Neuron (in vitro differentiated cells): Measurements from ENCODE around the gene UBASH3A.

ENCODE experiments used
- H2AFZ ChIP-seq: one replicate; pipeline ENCODE4 v1.6.1; 2013; ENCODE audit warnings: low read depth, mild to moderate bottlenecking, inconsistent platforms, low read length, moderate library complexity
- H3K27me3 ChIP-seq: one replicate; pipeline ENCODE4 v1.6.1; 2013; ENCODE audit warnings: low read length; ENCODE audit not compliant: insufficient read depth
- H3K36me3 ChIP-seq: one replicate; pipeline ENCODE4 v1.6.1; 2013; ENCODE audit warnings: low read length; ENCODE audit not compliant: insufficient read depth
- H3K4me1 ChIP-seq: one replicate; pipeline ENCODE4 v1.6.1; 2013; ENCODE audit warnings: low read length; ENCODE audit not compliant: insufficient read depth
- H3K4me3 ChIP-seq: 2 replicates; pipeline ENCODE4 v1.5.1; 2013; ENCODE audit warnings: mild to moderate bottlenecking, low read length, moderate library complexity
- H3K9me3 ChIP-seq: one replicate; pipeline ENCODE4 v1.6.1; 2013; ENCODE audit warnings: low read length

UBASH3A gene

GRCh38 chr21:42366292-42367010 lies 37.3 kb upstream of the UBASH3A start, which contains the start of gene TFF1:
Gene TFF1 (minus strand): TSS chr21:42366535. CDS start chr21:42366495, 40 bp downstream.
- Histone ChIP-seq H3K4me3 (no peak within 1 kb of the TSS), H2AFZ (no peak within 1 kb of the TSS), H3K9me3 (no peaks in the 10 kb centered on the region), H3K4me1 (no peaks in the 10 kb centered on the region), H3K27me3 (no peaks in the 10 kb centered on the region), H3K36me3 (no peaks in the 10 kb centered on the region)

DNA sequence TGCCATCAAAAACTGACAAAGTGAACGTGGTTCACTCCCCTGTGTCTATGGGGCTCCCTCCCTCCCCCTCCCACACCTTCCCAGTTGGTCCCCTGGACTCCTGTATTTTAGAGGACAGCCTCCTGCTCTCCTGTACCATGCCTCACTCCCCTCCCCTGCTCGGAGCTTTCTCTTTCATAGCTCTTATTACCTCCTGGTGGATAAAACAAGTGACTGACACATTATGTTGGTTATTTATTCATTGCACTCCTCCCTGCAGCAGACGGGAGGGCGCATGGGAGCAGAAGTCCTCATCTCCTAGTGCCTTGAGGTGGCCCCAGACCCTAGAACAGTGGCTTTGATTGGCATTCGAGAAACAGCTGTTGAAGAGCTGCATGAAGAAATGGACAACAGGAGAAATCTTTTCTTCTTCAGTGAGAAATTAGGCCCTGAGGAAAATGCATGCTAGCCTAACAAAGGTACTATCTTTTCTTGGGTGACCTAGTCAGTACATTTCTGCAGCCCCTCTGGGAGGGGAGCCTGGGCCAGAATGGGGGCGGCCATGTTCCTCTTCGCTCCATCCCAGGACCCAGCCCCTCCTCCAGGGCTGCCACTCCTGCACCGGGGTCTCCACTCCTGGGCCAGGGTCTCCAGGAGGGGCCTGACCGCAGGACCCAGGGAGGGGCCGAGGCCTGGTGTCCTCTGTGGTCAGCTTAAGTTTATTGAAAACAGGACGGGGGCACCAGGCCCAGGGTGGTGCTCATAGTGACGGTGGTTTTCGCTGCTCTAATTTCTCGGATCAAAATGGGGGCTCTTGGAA lies 36.1 kb upstream of the UBASH3A start:
- Histone ChIP-seq H3K36me3 (no peaks in the 10 kb centered on the region), H3K4me1 (no peaks in the 10 kb centered on the region), H3K9me3 (no peaks in the 10 kb centered on the region), H2AFZ (no peak overlapping the region), H3K27me3 (no peaks in the 10 kb centered on the region), H3K4me3 (no peak overlapping the region)

DNA sequence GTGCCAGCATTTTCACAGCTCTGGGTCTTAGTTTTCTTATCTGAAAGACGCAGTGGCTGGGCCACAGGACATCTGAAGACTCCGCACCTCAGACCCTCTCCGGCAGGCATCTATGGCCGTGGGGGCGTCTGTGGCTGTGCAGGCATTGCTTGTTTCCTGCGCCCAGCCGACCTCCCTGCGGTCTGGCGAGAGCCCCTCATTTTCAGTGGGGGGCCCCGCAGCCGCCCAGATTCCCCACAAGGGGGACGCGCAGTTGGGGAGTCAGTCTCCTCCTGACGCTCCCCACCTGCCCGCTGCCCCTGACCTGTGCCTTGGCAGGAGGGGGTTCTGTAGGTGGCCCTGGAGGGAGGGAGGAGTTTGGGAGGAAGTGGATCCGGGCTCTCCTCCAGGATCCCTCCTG lies 33.9 kb upstream of the UBASH3A start:
- H3K9me3 ChIP-seq, result no peaks in the 10 kb centered on the region
- no peak overlapping the region for H3K4me3 ChIP-seq
- no peaks in the 10 kb centered on the region for H3K36me3 ChIP-seq
- H2AFZ ChIP-seq, result no peak overlapping the region
- H3K4me1 ChIP-seq, result no peaks in the 10 kb centered on the region
- H3K27me3 ChIP-seq, result no peaks in the 10 kb centered on the region

- H3K9me3 ChIP-seq, result no peaks in the 10 kb centered on the region
- H3K4me1 ChIP-seq, result no peaks in the 10 kb centered on the region
- no peaks in the 10 kb centered on the region for H3K36me3 ChIP-seq
- no peaks in the 10 kb centered on the region for H3K27me3 ChIP-seq
- H3K4me3 ChIP-seq, result no peak overlapping the region
- no peak overlapping the region for H2AFZ ChIP-seq
Measured at GRCh38 chr21:42370894-42371654, 32.6 kb upstream of the UBASH3A start.

- H3K9me3 ChIP-seq, result no peaks in the 10 kb centered on the region
- no peaks in the 10 kb centered on the region for H3K4me1 ChIP-seq
- H2AFZ ChIP-seq, result no peak overlapping the region
- peaks cover 2% of the 10 kb centered on the region for H3K27me3 ChIP-seq
- H3K4me3 ChIP-seq, result no peak overlapping the region
- no peaks in the 10 kb centered on the region for H3K36me3 ChIP-seq
Measured at GRCh38 chr21:42373196-42373907, 30.4 kb upstream of the UBASH3A start.

- Histone ChIP-seq H3K4me1 (no peaks in the 10 kb centered on the region), H3K4me3 (no peak overlapping the region), H3K27me3 (peaks cover 2% of the 10 kb centered on the region), H3K9me3 (no peaks in the 10 kb centered on the region), H2AFZ (no peak overlapping the region), H3K36me3 (no peaks in the 10 kb centered on the region)
Measured at GRCh38 chr21:42373908-42374455, 29.7 kb upstream of the UBASH3A start.

DNA sequence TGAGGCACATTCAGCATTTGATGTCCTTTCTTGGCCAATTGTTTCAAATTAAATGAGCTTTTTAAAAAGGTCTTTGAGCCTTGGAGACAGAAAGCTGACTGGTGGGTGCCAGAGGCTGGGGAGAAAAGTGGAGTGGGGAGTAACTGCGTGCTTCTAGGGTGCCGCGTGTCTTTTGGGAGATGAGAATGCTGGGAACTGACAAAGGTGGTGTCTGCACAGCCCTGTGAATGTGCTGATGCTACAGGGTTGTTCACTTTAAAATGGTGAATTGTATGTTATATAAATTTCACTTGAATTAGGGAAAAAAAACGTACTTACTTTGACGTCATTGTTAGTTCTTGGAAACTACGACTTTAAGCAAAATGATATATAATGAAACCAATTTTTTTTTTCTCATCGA lies 29.2 kb upstream of the UBASH3A start:
- no peaks in the 10 kb centered on the region for H3K4me1 ChIP-seq
- no peaks in the 10 kb centered on the region for H3K36me3 ChIP-seq
- H2AFZ ChIP-seq, result no peak overlapping the region
- H3K4me3 ChIP-seq, result no peak overlapping the region
- H3K27me3 ChIP-seq, result peaks cover 2% of the 10 kb centered on the region
- H3K9me3 ChIP-seq, result no peaks in the 10 kb centered on the region

DNA sequence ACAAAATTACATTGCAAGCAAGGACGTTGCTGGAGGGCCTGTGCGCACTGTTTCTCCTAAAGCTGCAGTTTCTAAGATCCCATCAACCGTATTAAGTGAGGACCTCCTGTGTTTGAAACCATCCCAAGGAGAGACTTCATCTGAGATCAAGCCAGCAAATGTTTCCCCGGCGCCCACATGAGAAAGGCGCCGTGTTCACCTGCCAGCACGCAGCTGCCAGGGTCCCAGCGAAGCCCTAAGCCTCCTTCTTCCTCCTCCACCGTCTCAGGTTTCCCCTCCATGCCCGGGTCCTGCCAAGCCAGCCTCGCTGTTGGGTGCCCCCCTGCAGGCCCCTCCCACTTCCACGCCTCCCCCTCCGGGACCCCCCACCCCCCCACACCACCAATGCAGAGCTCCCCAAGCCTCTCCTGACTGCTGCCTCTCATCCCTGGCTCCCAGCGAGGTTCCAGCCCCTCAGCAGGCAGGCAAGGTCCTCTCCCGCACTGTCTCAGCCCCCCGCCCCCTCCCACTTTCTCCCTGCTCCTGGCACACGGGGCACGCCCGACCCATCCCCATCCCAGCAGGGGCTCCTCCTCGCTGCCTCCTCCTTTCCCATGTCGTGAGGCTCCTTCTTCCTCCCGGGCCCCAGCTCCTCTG lies 28.7 kb upstream of the UBASH3A start:
- H3K27me3 ChIP-seq, result peaks cover 2% of the 10 kb centered on the region
- no peaks in the 10 kb centered on the region for H3K9me3 ChIP-seq
- no peak overlapping the region for H3K4me3 ChIP-seq
- H3K4me1 ChIP-seq, result no peaks in the 10 kb centered on the region
- H2AFZ ChIP-seq, result no peak overlapping the region
- no peaks in the 10 kb centered on the region for H3K36me3 ChIP-seq

DNA sequence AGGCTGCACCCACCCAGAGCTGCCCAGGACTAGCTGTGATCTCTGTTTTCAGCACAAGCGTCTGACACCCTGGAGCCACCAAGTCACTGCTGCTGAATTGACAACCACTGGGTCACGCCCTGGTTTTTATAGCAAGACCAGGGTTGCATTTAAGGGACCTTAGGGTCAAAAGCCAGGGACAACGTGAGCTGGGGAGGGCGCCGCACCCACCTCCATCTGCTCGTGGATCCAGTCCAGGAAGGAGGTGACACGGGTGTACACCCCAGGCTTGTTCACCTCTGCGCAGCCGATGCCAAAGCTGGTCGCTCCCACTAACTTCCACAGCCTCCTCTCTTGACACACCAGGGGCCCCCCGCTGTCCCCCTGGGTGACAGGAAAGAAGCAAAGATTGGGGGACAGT lies 28.2 kb upstream of the UBASH3A start:
- H3K4me3 ChIP-seq, result no peak overlapping the region
- peaks cover 2% of the 10 kb centered on the region for H3K27me3 ChIP-seq
- H3K4me1 ChIP-seq, result no peaks in the 10 kb centered on the region
- no peaks in the 10 kb centered on the region for H3K36me3 ChIP-seq
- H3K9me3 ChIP-seq, result no peaks in the 10 kb centered on the region
- no peak overlapping the region for H2AFZ ChIP-seq

DNA sequence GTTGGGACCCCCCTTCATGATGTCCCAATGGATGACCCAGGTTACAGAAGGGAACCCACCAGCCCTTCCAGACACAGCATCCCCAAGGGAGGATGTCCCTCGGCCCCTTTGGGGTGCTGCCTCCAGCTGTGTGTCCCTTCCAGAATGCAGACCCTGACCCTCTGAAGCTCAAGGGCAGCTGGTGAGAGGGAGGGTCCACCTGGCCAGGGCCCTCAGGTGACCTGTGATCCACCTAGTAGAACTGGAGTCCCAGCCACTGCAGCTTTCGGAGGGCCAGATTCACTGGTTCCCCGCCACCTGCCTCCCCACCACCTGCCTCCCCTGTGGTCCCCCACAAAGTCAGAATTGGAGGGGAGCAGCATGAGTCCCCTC lies 27.8 kb upstream of the UBASH3A start:
- H3K27me3 ChIP-seq, result peaks cover 2% of the 10 kb centered on the region
- H3K4me3 ChIP-seq, result no peak overlapping the region
- H3K36me3 ChIP-seq, result no peaks in the 10 kb centered on the region
- no peaks in the 10 kb centered on the region for H3K4me1 ChIP-seq
- no peak overlapping the region for H2AFZ ChIP-seq
- no peaks in the 10 kb centered on the region for H3K9me3 ChIP-seq

DNA sequence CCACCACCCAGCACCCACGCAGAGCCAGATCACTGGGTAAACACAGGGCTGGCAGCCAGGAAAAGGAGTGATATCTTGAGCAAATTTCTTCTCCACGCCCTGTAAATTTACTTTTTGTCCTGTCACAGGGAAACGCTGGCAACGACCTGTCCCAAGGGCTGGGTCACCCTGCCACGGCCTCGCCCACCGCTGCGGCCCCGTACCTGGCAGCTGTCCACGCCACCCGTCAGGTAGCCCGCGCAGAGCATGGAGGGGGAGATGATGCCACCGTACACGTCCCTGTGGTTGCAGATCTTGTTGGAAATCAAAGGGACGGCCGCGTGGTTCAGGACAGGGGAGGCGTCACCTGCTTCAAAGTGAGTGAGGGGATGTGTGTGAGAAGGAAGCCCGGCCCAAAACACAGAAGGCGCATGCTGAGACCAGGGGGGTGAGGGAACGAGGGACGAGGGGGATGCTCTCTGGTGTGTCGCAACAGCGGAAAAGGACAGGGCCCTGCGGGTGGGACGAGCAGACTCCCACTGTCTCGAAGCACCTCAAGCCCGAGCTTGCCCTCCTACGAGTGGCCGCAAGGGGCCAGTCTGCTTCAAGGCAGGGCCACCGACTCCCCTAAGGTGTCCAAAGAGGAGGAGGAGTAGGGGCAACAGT lies 27.2 kb upstream of the UBASH3A start:
- peaks cover 2% of the 10 kb centered on the region for H3K27me3 ChIP-seq
- H3K4me1 ChIP-seq, result no peaks in the 10 kb centered on the region
- no peaks in the 10 kb centered on the region for H3K36me3 ChIP-seq
- no peak overlapping the region for H3K4me3 ChIP-seq
- H2AFZ ChIP-seq, result no peak overlapping the region
- no peaks in the 10 kb centered on the region for H3K9me3 ChIP-seq
